ENCODE data around the gene CENPX. TPM values are rescaled to one million over a fixed set of nuclear protein-coding genes. Genes with fewer than 3 reads are reported as not detected.

CENPX gene
- total and polyA plus RNA-seq, 2 of the 13 experiments (the other 11 are each of a cell fraction or from before 2014, with no cell fraction given), result 92.7 to 170 TPM

- TF ChIP-seq ZBTB39 (CRISPR knock-in tag; IDR thresholded peaks at IDR 0.05) (no peak), NAIF1 (CRISPR knock-in tag; IDR thresholded peaks at IDR 0.05; ENCODE audit: borderline replicate concordance) (no peak), MYPOP (CRISPR knock-in tag; IDR thresholded peaks at IDR 0.05) (no peak), ZNF800 (CRISPR knock-in tag; IDR thresholded peaks at IDR 0.05) (no peak), TBL1XR1 (IDR thresholded peaks at IDR 0.05; ENCODE audit: borderline replicate concordance, low read length, partially characterized antibody) (no peak), AHR (CRISPR knock-in tag; IDR thresholded peaks at IDR 0.05) (no peak), ZHX2 (IDR thresholded peaks at IDR 0.05; ENCODE audit: low read depth) (0 out of 2 replicates have a peak, but pooled peaks have one; percentile 43), ZHX2 (CRISPR knock-in tag; IDR thresholded peaks at IDR 0.05; ENCODE audit: borderline replicate concordance) (no peak), MAX (IDR thresholded peaks at IDR 0.05) (peak; percentile 61; the same call in 1 of the 2 replicates), PHB2 (IDR thresholded peaks at IDR 0.05; ENCODE audit: partially characterized antibody) (no peak), SOX13 (IDR thresholded peaks at IDR 0.05) (no peak), SOX13 (CRISPR knock-in tag; conservative IDR thresholded peaks at IDR 0.05 in 1 of 2, IDR thresholded peaks at IDR 0.05 in 1 of 2) (no peak)
Measured at GRCh38 chr17:82019690-82020571, 2.7 kb downstream of the CENPX start (continued).

Measured in HepG2 (cell line).